ENCODE results near the gene TMEM183A.

DNA sequence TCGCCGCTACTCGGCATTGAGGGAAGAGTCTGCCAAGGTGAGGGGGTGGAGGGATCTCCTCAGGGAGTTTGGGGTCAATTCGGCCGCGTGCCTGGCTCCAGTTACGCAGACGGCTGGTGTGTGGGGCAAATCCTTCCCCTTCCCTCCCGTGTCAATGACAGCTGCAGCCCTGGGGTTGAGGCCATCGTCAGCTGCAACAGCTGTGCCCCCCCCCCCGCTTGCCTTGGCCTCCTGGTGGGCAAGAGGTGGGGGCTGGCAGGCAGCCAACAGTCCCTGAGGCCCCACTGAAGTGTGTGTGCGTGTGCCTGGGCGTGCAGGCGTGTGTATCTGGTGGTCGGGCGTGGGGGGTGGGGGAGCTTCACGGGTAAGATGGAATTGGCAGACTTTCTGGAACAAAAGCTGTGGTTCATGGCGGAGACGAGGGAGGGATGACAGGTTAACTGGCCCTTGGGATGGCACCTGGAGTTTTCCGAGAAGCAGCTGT lies 44.7 kb downstream of the TMEM183A start:
- TF ChIP-seq, protein P1, sequence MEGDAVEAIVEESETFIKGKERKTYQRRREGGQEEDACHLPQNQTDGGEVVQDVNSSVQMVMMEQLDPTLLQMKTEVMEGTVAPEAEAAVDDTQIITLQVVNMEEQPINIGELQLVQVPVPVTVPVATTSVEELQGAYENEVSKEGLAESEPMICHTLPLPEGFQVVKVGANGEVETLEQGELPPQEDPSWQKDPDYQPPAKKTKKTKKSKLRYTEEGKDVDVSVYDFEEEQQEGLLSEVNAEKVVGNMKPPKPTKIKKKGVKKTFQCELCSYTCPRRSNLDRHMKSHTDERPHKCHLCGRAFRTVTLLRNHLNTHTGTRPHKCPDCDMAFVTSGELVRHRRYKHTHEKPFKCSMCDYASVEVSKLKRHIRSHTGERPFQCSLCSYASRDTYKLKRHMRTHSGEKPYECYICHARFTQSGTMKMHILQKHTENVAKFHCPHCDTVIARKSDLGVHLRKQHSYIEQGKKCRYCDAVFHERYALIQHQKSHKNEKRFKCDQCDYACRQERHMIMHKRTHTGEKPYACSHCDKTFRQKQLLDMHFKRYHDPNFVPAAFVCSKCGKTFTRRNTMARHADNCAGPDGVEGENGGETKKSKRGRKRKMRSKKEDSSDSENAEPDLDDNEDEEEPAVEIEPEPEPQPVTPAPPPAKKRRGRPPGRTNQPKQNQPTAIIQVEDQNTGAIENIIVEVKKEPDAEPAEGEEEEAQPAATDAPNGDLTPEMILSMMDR (IDR thresholded peaks at IDR 0.05; ENCODE audit: insufficient read depth, low read length, poor library complexity, severe bottlenecking) = no peak
- no peak for TF ChIP-seq EZH2phosphoT487 (conservative IDR thresholded peaks at IDR 0.05; ENCODE audit: low read length)
